Measurements from ENCODE around the gene MTNR1B.

The MTNR1B gene

DNA sequence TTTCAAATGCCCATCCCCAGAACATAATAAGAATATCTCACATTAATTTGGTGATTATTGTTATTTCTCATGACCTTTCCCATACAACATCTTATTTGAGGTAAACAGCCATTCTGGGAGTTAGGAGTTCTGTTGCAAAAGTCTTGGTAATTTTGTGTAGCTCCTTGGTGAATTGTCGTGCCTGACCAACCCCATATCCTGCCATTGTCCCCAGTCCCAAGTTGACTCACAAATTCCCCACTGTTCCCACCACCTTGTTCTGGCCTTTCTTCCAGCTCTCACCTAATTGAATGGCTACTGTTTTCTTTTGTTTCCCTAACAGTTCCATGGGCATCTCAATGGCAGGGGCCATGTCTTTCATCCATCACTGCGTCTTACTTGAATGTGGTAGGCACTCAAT is 8.0 kb downstream of the MTNR1B start:
- Mint-ChIP-seq H3K27me3 (ENCODE audit: low read depth, poor library complexity) (peaks cover 16% of the 10 kb centered on the region), H3K4me3 (no peak overlapping the region), H3K9me3 (no peaks in the 10 kb centered on the region), H3K36me3 (ENCODE audit: low read depth) (no peaks in the 10 kb centered on the region), H3K4me1 (peaks cover 11% of the 10 kb centered on the region), H3K27ac (no peak overlapping the region)
- no peak for DNase-seq
- TF ChIP-seq CTCF (IDR thresholded peaks at IDR 0.05) = no peak

- Mint-ChIP-seq H3K4me3 (no peak overlapping the region), H3K36me3 (ENCODE audit: low read depth) (no peaks in the 10 kb centered on the region), H3K27ac (no peak overlapping the region), H3K9me3 (no peaks in the 10 kb centered on the region), H3K27me3 (ENCODE audit: low read depth, poor library complexity) (peaks cover 8% of the 10 kb centered on the region), H3K4me1 (peaks cover 11% of the 10 kb centered on the region)
- TF ChIP-seq CTCF (IDR thresholded peaks at IDR 0.05) = no peak
- no peak for DNase-seq
Observed at GRCh38 chr11:92978271-92979111, 9.0 kb downstream of the MTNR1B start.

DNA sequence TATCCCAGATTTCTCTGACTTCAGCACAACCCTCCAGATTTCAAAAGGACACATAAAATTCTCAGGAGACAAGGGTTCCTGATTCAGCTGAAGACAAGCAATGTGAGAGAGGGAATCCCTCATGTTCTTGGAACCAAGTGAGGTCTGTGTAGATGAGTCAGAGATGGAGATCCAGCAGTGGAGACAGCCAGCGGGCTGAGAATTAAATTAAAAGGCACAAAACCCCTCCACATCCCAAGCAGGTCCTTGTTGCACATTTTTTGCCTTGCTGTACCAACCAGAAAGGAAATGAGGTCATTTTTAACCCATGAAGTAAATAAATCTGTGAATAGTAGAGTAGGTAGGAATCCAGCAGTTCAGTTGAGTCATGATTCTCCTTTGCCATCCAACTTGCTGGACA is 9.7 kb downstream of the MTNR1B start:
- peaks cover 9% of the 10 kb centered on the region for H3K27me3 Mint-ChIP-seq (ENCODE audit: low read depth, poor library complexity)
- DNase-seq = no peak
- TF ChIP-seq CTCF (IDR thresholded peaks at IDR 0.05) = no peak
- no peak overlapping the region for H3K4me3 Mint-ChIP-seq
- peaks cover 11% of the 10 kb centered on the region for H3K4me1 Mint-ChIP-seq
- no peaks in the 10 kb centered on the region for H3K9me3 Mint-ChIP-seq
- no peaks in the 10 kb centered on the region for H3K36me3 Mint-ChIP-seq (ENCODE audit: low read depth)
- H3K27ac Mint-ChIP-seq = no peak overlapping the region

DNA sequence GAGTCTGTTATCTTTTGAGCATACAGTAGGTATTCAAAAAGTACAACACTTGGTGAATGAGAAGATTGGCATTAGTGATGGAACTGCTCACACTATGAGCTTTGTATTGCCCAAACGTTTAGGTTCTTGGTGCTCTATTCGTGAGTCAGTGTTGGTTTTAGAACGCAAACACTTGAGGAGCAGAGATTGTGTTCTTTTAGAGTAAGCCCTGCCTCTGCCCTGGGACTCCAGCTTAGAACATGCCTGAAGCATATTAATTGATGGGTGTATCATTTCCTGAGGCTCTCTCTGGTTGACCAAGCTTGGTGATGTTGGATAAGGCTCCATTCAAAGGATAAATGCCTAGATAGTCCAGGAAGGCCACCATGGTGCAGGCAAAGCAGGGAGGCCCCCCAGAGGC is 10.9 kb downstream of the MTNR1B start:
- Mint-ChIP-seq H3K9me3 (no peaks in the 10 kb centered on the region), H3K36me3 (ENCODE audit: low read depth) (no peaks in the 10 kb centered on the region), H3K4me3 (no peak overlapping the region), H3K27ac (no peak overlapping the region), H3K4me1 (peaks cover 11% of the 10 kb centered on the region), H3K27me3 (ENCODE audit: low read depth, poor library complexity) (peaks cover 10% of the 10 kb centered on the region)
- no peak for TF ChIP-seq CTCF (IDR thresholded peaks at IDR 0.05)
- DNase-seq = no peak

GRCh38 chr11:92981508-92982043 is 12.1 kb downstream of the MTNR1B start:
- Mint-ChIP-seq H3K27ac (no peak overlapping the region), H3K36me3 (ENCODE audit: low read depth) (no peaks in the 10 kb centered on the region), H3K4me3 (no peak overlapping the region), H3K9me3 (no peaks in the 10 kb centered on the region), H3K4me1 (peaks cover 11% of the 10 kb centered on the region), H3K27me3 (ENCODE audit: low read depth, poor library complexity) (peaks cover 6% of the 10 kb centered on the region)
- TF ChIP-seq CTCF (IDR thresholded peaks at IDR 0.05) = no peak
- DNase-seq = no peak

DNA sequence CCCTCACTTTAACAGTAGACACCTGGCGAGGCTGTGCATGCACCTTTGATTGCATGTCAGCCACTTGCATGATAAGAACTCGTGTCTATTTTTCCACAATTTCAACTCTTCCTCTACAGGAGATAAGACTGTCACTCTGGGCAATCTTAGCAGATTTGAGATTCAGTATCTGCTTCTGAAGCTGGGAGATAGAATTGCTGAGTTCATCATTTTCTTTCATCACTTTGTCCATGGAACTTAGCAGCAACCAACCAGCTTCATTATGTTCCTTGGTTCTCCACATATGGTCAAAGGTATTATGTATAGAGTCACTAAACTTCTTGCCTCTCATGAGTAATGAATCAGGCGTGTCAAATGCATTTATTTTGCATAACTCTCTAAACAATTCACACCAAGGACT is 17.1 kb downstream of the MTNR1B start:
- DNase-seq = no peak
- H3K9me3 Mint-ChIP-seq = peaks cover 19% of the 10 kb centered on the region
- TF ChIP-seq CTCF (IDR thresholded peaks at IDR 0.05) = no peak
- no peak overlapping the region for H3K4me3 Mint-ChIP-seq
- H3K4me1 Mint-ChIP-seq = no peaks in the 10 kb centered on the region
- H3K27ac Mint-ChIP-seq = no peak overlapping the region
- peaks cover 8% of the 10 kb centered on the region for H3K27me3 Mint-ChIP-seq (ENCODE audit: low read depth, poor library complexity)
- H3K36me3 Mint-ChIP-seq (ENCODE audit: low read depth) = no peaks in the 10 kb centered on the region

All from nephron progenitor cell (in vitro differentiated cells).